Bladder microvascular endothelial cell (primary cell): Measurements from ENCODE around the gene EPN3. TPM values are rescaled to one million over a fixed set of nuclear protein-coding genes. Genes with fewer than 3 reads are reported as not detected.

Source experiments
- total RNA-seq: library from RNA; depleted of rRNA; stranded (reverse); fragments of >200 nt; gene quantifications from 2 replicates; pipeline ENCODE4 v1.2.3, GENCODE V29; 2014

The EPN3 gene
- under 0.01 and 0.06 TPM in 2 replicates for total RNA-seq

DNA sequence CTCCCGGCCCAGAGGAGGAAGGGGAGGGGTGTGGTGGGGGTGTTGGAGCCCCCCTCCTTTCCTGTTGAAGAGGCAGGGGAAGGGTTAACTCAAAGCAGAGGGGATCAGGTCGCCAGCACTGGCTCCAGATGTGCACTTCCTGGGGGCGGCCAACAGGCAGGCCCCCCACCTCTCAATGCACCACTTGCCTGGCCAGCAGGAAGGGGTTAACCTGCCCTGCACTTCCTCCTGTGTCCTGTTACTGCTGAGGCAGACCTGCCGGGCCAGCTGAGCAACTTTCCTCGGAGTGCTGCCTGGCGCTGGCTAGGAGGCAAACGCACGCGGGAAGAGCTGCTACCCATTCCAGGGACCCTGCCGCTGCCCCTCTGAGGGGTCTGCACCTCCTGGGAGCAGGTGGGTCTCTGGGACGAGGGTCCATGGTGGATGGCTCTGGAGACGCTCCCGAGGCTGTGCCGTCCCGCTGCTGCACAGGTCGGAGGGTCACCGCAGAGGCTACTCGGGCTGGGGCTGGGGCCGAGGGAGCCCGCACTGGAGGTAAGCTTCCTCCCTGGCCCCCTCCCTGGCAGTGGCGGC lies at the start of gene EPN3:
Gene EPN3 (plus strand): TSS at position 284 of the 573 bp plus-strand sequence. CDS start 3,822 bp downstream, outside the sequence.

DNA sequence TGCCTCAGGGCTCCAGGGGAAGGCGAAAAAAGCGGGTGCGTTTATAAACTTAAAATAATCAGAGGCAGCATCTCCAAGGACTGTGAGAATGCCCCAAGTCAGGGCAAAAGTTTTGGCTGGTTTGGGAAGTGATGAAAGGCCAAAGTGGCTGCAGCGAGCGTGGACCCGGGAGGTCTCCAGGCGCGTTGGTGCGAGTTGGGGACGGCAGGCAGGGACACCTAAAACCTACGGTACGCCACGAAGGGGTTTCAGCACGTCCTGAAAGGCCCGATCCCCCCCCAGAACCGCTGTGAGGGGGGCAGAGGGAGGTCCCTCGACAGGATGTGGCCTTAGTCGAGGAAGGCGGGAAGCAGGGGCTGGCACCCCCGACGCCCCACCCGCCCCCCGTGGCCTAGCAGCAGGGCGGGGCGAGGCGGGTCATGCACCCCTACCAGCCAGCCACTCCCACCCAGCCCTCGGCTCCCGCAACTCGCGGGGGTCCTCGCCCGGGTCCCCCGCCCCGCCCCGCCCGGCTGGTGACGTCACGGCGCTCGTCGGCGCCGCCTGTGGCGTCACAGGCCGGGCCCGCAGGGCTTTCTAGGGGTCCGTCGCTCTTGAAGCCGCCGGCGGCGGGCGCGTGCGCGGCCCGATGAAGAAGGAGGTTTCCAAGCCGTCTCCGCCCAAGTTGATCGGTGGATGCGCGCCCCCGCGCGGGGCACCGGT lies 24.5 kb upstream of the EPN3 start, which contains the start of gene MYCBPAP:
Gene MYCBPAP (plus strand): TSS at position 569 of the 702 bp plus-strand sequence. CDS start 236 bp downstream, outside the sequence.

GRCh38 chr17:50547035-50547735 lies 14.7 kb downstream of the EPN3 start, which contains the start of gene SPATA20:
Gene SPATA20 (plus strand): TSS chr17:50547174. CDS start chr17:50547209, 35 bp downstream.

DNA sequence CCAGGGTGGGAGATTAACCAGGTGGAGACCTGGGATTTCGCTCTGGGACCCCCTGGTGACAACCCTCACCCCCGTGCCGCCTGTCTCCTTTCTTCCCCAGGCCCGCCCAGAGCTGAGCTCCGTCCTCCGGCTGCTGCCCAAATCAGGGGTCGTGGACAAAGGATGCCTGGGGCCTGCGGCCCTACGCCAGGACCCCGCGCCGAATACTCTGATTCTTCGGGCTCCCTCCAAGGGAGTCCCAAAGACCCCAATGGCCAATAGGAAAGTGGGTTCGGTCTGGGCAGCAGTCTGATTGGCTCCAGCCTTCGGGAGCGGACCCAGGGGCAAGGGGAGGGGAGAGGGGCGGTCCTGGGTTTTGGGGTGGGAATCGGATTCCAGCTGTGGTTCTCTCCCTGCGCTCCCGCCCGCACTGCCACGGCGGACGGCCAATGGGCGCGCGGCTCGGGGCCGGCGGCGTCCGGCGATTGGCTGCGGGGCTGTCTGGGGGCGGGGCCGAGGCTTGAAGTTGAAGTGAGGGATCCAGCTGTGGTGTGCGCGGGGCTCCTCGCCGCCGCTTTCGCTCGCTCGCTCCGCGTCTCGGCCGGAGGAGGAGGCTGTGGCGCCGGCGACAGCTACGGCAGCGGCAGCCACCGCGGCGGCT lies 27.8 kb downstream of the EPN3 start, which contains the start of gene CACNA1G:
Gene CACNA1G (plus strand): TSS at position 531 of the 640 bp plus-strand sequence. CDS start 745 bp downstream, outside the sequence.

Other genes starting within 250 kb of the EPN3 start
- gene XYLT2, start 186.6 kb upstream of the EPN3 start, total RNA-seq = 18.5 and 26.9 TPM in 2 replicates
- 46.3 and 48.2 TPM in 2 replicates for gene MRPL27, start 159.6 kb upstream of the EPN3 start, total RNA-seq
- gene EME1, start 159.5 kb upstream of the EPN3 start, total RNA-seq = 2.9 and 3.9 TPM in 2 replicates
- 107 and 162 TPM in 2 replicates for gene LRRC59, start 135.2 kb upstream of the EPN3 start, total RNA-seq
- gene ACSF2, start 106.5 kb upstream of the EPN3 start, total RNA-seq = 11.7 and 15.7 TPM in 2 replicates
- gene CHAD, start 63.9 kb upstream of the EPN3 start, total RNA-seq = not detected in 2 replicates
- gene RSAD1, start 53.9 kb upstream of the EPN3 start, total RNA-seq = 8.9 and 24.0 TPM in 2 replicates
- gene MYCBPAP, start 24.3 kb upstream of the EPN3 start, total RNA-seq = 0.16 and 0.69 TPM in 2 replicates
- 36.3 and 40.3 TPM in 2 replicates for gene SPATA20, start 14.4 kb downstream of the EPN3 start, total RNA-seq
- not detected in 2 replicates for gene CACNA1G, start 28.0 kb downstream of the EPN3 start, total RNA-seq
- 0.65 and 2.2 TPM in 2 replicates for gene ABCC3, start 102.1 kb downstream of the EPN3 start, total RNA-seq
- 29.0 and 37.4 TPM in 2 replicates for gene ANKRD40, start 175.2 kb downstream of the EPN3 start, total RNA-seq
- gene LUC7L3, start 186.9 kb downstream of the EPN3 start, total RNA-seq = 14.1 and 29.0 TPM in 2 replicates
- gene ANKRD40CL, start 234.8 kb downstream of the EPN3 start, total RNA-seq = not detected in 2 replicates